Fibroblast of the aortic adventitia (primary cell): ENCODE measurements around the gene LY6G6C. TPM values are rescaled to one million over a fixed set of nuclear protein-coding genes. Genes with fewer than 3 reads are reported as not detected.
A peak's percentile ranks its signal among the peaks of the same experiment; 100 is the strongest.

ENCODE experiments used
- DNase-seq: peaks from one replicate; pipeline ENCODE4 v3.0.0-alpha.2; 2010; ENCODE audit warnings: low read depth
- H3K4me3 ChIP-seq: 2 replicates; pipeline ENCODE4 v1.5.1; 2011; ENCODE audit warnings: low read depth, mild to moderate bottlenecking, control low read depth, low read length, moderate library complexity
- total RNA-seq: library from RNA; depleted of rRNA; stranded (reverse); fragments of >200 nt; gene quantifications from 2 replicates; pipeline ENCODE4 v1.2.3, GENCODE V29; 2012; ENCODE audit warnings: low replicate concordance
- TF ChIP-seq, protein P1 (sequence below): IDR thresholded peaks from 2 replicates; pipeline ENCODE4 v1.5.1; 2011; ENCODE audit warnings: mild to moderate bottlenecking, low read length, control low read depth, inconsistent platforms; ENCODE audit not compliant: insufficient read depth

The LY6G6C gene
- total RNA-seq, 1 donor: not detected

DNA sequence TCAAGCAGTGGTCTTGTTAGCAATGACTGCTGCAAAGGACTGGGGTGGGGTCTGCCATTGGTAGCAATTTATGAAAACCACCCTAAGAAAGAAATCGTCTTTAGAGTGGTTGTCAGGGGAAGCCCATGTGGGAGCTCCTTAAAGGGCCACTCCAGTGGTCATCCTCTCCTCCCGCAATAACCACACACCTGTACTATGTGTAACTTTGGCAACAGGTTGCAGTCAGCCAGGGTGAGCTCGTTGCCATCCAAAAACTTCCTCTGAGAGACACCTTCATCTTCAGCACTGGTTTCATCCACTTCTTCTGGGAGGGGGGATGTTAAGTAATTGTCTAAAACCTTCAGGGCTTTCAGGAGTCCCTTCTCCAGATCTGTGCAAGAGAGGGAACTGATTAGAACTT lies 10.5 kb upstream of the LY6G6C start:
- TF ChIP-seq, protein P1, sequence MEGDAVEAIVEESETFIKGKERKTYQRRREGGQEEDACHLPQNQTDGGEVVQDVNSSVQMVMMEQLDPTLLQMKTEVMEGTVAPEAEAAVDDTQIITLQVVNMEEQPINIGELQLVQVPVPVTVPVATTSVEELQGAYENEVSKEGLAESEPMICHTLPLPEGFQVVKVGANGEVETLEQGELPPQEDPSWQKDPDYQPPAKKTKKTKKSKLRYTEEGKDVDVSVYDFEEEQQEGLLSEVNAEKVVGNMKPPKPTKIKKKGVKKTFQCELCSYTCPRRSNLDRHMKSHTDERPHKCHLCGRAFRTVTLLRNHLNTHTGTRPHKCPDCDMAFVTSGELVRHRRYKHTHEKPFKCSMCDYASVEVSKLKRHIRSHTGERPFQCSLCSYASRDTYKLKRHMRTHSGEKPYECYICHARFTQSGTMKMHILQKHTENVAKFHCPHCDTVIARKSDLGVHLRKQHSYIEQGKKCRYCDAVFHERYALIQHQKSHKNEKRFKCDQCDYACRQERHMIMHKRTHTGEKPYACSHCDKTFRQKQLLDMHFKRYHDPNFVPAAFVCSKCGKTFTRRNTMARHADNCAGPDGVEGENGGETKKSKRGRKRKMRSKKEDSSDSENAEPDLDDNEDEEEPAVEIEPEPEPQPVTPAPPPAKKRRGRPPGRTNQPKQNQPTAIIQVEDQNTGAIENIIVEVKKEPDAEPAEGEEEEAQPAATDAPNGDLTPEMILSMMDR: no peak
- DNase-seq: no peak
- H3K4me3 ChIP-seq: no peak overlapping the region

DNA sequence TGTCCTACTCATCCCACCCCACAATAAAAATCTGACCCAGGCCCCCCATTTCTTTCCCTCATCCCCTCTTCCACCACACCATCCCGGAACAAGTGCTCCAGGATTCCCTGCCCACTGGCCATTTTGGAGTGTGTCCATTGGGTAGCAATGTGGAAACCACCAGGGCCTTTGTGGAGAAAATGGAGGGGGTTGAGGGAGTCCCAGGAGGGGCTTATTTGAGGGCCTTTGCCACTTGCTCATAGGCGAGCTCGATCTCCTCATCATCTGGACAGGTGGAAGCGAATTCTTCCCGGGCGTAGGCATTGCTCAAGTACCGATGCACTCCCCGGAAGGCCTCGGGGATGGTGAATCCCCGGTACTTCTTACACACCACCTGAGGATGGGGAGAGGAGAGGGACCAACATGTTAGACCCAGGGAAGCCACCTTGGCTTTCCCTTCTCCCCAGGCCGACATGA lies 9.1 kb upstream of the LY6G6C start:
- DNase-seq: no peak
- no peak overlapping the region for H3K4me3 ChIP-seq

DNA sequence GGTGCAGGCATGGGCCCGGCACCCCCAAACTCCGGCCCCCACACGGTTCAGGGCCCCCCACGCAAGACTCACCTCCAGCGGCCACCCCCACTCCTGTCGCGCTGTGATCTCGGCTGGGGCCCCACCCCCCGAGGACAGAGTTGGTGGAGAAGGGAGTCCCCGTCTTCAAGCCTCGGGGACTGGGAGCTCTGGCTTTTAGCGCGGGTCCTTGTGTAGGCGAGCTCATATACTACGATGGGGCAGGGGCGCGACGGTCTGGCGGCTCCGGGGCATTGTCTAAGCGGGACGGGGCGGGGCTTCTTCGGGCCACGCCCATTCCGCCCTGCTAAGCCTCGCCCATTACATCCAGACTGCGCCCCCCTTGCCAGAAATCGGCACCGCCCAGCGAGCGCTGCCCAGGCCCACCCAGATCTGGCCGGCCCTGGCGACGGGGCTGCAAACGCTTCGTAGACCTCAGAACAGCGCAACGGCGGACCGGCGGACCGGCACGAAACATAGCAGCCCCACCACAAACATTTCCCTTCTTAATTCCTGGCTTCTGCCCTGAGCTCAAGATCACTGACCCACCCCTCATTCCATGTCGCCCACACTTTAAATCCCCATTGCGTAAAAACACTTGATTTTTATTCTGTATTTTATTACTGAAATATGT lies 8.6 kb upstream of the LY6G6C start:
- DNase-seq: peak; percentile 92
- TF ChIP-seq, protein P1: no peak
- H3K4me3 ChIP-seq: peak overlapping the region; percentile 93

More for the DNA sequence above, 9.1 kb upstream of the LY6G6C start:
- TF ChIP-seq, protein P1: no peak

DNA sequence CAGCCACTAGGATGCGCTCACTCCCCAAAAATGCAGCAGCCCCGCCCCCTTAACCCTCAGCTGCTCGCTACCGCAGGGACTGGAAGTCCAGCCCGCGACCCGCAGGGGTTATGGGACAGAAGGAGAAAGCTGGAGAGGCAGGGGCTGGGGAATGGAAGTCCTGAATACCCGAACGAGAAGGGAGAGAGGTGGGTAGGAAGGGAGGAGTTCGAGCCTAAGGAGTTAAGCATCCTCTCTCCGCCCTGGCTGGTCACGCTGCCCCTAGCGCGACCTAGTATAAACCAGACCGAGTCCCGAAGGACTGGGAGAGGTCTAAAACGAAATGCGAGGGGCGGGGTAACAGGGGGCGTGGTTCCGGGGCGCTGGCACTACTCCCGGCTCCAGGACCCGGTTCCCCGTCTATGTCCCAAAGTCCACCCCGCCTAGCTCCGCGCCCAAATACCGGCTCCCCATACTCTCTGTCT lies 8.0 kb upstream of the LY6G6C start:
- TF ChIP-seq, protein P1: no peak
- peak overlapping the region; percentile 93 for H3K4me3 ChIP-seq
- peak; percentile 93 for DNase-seq

DNA sequence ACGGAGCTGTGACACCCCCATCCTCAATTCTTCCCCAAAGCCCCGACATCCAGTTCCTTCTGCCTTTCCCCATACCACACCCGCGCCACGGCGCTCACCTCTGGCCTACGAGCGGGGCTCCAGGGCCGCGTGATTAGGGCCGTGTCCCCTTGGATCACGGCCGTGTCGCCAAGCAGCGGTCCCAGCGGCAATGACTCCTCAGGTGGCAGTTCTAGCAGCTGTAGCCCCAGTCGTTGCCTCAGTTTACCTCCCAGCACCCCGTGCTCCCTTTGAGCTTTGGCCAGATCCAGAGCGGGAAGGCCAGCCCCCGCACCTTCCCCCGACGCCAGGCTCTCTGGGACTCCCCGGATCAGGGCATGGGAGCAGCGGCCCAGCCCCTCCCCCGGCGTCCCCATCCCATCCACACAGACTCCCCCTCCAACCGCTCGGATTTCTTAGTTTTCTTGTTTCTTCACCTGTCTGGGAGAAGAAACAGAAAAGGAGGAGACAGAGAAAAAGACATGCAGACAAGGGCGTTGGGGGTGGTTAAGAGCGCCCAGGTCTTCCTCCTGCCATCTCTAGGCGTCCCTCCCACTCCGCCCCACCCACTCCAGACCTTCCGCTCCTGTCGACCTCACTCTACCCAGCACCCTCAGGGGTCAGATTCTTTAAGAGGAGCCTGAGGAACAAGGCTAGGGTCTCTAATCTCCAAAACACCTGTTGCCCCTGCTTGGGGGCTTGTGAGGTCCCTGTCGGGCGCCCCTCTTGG lies 7.4 kb upstream of the LY6G6C start, which contains the start of gene DDAH2:
TSS of gene DDAH2 (minus strand) at position 533 of the 748 bp plus-strand sequence. CDS start at position 395, 138 bp downstream.
- peak within 1 kb of the TSS; percentile 93 for H3K4me3 ChIP-seq
- TF ChIP-seq, protein P1: peak; percentile 37
- DNase-seq: no peak

DNA sequence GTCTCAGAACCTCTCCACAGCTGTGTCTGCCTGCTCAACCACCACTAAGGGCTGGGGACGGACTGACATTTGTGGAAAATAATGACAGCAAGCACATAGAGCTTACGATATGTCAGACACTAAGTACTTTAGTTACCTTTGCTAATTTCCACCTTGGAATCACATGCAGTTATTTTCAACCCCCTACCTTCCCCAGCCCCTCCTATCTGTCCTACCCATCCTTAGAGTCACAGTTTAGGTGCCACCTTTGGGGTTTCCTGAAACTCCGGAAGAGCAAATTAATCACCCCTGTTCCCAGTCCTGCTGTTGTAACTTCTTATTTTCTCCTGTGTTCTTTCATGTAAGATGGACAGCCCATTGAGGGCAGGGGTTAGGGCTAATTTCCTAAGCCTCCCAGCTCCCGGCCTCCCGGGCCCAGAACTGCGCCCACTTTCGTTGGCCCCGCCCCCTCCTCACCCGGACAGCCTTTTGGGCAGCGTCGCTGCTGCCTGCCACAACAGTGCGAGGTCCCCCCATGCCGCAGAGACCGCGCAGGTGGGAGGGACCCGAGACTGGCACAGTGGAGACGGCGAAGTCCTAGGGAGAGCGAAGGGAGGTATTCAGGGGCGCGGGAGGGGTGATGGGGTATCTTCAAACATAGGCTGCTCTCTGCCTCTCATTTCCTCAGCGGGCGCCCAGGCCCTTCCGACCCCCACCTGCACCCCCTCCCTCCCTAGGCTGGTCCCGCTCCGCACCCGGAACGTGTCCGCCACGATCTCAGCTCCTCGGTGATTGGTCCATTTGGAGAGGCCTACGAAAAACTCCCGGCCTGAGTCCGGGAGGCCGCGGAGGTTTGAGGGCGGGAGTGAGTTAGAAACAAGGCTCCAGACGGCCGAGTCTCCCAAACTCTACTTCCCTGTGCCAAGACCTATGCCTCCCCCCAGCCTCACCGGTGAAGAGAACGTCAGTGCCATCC lies 6.4 kb upstream of the LY6G6C start:
- peak overlapping the region; percentile 93 for H3K4me3 ChIP-seq
- DNase-seq: peak; percentile 13
- TF ChIP-seq, protein P1: no peak
